ENCODE data around the gene INCA1. TPM values are rescaled to one million over a fixed set of nuclear protein-coding genes. Genes with fewer than 3 reads are reported as not detected.
"Not testable (repeated sequence)": the region's sequence is repeated elsewhere in the genome, so short reads cannot be mapped to it uniquely, and the experiment has no call there.

INCA1 gene, protein sequence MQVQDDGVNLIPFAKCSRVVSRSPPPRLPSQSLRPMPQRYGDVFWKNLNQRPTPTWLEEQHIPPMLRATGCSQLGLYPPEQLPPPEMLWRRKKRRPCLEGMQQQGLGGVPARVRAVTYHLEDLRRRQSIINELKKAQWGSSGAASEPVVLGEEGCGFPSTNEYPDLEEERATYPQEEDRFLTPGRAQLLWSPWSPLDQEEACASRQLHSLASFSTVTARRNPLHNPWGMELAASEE
- polyA plus RNA-seq (2013, experiment 1 of 2; ENCODE audit: insufficient read length) = 3.9 TPM
- 3.7 TPM for polyA plus RNA-seq (2013, experiment 2 of 2; ENCODE audit: insufficient read length)

DNA sequence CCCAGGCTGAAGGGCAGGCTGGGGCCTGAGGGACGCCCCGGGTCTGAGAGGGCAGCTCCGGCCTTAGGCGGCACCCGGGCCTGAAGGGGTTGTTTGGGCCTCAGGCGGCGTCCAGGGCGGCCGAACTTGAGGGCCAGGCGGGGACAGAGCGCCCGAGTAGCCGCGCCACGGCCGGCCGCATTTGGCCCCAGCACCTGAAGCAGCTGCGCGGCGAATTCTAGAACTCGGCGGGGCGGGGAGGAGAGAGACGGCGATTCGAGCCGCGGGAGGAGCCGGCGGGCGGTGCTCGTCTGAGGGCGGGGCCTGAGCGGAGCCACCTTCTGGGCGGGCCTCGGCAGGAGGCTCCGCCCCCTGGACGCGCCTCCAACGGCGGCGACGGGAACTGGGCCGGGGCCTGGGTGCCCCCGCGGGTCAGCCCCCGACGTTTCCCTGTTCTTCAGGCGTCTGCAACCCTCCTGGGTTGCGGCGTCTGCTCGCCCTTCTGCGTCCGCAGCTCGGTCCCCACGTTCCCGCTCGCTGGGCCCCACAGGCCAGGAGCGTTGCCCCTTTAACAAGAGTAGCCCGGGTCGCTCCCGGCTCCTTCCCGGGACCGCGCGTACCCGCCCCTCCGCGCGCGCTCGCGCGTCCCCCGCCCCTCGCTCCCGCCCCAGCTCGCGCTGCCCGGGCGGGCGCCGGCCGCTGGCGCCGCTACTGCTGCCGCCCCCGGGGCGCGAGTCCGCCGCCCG is at the start of gene INCA1, which contains the start of gene KIF1C:
Gene INCA1, minus strand, starts transcription at position 221 of the 725 bp plus-strand sequence. CDS start 3,085 bp downstream, outside the sequence.
Gene KIF1C, plus strand, starts transcription at position 649 of the 725 bp plus-strand sequence. CDS start 2,297 bp downstream, outside the sequence.
- DNase-seq = peak; percentile 85

DNA sequence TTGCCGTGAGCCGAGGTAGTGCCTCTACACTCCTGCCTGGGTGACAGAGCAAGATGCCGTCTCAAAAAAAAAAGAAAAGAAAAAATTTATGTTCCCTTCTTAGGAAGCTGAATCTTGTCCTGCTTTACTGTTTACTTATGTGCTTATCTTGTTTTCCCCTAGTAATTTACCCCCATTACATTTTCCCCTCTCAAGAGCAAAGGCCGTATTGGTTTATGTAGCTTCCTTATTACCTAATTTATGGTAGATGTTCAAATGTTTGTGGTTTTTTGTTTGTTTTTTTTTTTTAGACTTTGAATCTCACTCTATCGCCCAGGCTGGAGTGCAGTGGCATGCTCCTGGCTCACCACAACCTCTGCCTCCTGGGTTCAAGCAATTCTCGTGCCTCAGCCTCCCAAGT is 48.2 kb upstream of the INCA1 start:
- DNase-seq = no peak

DNA sequence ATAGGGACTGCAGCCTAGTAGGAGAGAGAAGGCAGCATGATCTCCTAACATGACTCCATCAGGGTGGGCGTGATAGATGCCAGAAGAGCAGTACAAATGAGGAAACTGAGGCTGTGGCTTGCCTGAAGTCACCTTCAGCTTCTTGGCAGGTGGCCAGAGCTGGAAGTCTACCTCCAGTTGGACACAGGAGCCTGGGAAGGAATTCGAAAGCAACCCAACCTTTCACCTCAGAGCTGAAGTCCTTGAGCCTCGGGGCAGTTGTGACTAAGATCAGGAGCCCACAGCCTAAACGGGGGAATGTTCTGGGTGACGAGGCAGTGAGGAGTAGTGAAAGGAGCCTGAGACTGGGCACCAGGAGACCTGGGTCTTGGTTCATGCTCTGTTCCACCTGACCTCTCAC is 47.3 kb upstream of the INCA1 start:
- no peak for DNase-seq

DNA sequence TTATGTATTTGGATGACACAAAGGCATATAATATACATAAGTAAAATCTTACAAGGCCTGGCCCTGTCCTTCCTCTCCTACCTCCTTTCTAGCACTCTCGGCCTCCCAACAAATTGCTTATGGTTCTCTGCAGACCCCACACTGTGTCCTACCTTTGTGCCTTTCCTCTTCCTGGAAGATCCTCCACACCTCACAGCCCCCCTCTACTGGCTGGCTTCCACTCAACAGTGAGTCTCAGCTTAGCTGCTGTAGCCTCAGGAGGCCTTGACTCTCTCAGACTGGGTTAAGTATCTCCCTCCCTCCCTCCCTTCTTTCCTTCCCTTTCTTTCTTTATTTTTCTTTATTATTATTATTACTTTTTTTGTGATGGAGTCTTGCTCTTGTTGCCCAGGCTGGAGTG is 46.2 kb upstream of the INCA1 start:
- DNase-seq = no peak

DNA sequence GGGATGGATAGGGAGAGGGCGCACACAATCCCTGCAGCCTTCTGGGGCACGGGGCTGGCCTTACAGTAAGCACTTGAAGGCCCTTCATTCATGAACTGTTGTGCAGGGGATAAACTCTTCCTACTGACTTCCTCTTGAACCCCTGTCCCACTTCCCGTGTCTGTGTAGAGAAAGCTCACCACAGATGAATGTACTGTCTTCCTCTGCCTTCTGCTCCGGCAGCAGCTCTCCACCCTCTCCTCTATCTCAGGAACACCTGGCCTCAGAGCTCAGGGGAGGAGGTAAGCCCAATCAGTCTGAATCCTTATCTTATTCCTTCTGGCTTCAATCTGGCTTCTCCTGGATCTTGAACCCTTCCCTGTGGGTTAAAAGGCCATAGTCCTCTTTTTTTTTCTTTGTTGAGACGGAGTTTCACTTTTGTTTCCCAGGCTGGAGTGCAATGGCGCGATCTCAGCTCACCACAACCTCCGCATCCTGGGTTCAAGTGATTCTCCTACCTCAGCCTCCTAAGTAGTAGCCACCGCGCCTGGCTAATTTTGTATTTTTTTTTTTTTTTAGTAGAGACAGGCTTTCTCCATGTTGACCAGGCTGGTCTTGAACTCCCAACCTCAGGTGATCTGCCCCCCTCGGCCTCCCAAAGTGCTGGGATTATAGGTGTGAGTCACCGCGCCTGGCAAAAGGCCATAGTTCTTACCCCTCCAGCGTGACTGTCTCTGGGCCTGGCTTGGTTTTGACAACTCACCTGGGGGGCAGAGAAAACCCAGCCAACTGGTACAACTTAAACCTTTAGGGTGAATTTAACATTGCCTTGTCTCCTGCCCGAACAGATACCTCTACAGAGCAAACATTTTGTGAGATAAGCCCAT is 45.1 kb upstream of the INCA1 start:
- DNase-seq = no peak

DNA sequence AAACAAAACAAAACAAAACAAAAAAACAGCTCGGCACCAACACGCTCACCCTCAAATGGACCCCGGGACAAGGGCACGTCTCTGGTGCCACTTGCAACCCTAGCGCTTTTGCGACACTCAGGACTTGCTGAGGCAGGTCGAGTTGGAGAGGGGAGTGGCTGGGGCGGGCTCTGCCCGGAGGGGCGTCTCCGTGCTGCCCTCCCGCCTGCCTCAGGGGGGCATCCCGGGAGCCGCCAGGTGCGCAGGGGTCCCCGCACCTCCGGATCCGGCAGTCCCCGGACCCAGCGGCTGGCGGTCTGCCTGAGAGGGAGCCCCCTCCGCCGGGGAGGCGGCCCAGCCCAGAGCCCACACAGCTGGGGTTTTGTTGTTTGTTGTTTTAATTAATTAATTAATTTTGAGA is 38.0 kb upstream of the INCA1 start, which contains the start of gene SLC52A1:
Gene SLC52A1, minus strand, starts transcription at position 112 of the 400 bp plus-strand sequence. CDS start 820 bp downstream, outside the sequence.
- no peak for DNase-seq

DNA sequence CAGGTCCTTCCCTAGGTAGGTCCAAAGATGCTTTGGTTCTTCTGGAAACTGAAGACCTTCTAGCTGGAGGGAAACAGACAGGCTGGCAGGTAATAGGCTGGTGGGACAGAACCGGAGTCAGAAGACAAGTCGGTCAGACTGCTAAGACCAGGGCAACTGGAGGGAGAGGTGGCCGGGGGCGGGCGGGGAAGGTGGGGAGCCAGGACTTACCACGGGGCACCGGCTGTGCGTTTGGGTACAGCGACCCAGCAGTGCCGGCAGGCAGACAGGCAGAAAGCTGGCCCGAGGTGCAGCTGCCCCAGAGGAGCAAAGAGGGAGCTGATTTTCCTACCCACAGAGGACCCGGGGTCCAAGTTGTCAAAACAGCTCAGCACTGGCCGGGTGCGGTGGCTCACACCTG is 37.3 kb upstream of the INCA1 start:
- no peak for DNase-seq

DNA sequence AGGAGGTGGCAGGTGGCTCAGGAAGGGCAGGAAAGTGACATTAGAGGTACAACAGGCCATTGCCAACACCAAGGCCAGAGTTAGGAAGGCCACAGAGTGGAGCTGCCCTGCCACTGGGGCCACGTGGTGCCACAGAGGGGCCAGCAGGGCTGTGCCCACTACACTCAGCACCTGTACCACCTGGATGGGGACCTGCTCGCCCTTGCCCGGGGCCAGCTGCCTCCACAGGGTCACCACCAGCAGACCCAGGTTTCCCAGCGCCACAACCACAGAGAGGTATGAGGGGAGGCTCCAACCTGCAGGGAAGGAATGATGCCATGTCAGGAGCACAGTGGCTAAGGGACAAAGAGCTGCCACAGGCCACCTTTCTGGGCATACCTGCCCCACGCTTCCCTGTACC is 36.7 kb upstream of the INCA1 start:
- no peak for DNase-seq

DNA sequence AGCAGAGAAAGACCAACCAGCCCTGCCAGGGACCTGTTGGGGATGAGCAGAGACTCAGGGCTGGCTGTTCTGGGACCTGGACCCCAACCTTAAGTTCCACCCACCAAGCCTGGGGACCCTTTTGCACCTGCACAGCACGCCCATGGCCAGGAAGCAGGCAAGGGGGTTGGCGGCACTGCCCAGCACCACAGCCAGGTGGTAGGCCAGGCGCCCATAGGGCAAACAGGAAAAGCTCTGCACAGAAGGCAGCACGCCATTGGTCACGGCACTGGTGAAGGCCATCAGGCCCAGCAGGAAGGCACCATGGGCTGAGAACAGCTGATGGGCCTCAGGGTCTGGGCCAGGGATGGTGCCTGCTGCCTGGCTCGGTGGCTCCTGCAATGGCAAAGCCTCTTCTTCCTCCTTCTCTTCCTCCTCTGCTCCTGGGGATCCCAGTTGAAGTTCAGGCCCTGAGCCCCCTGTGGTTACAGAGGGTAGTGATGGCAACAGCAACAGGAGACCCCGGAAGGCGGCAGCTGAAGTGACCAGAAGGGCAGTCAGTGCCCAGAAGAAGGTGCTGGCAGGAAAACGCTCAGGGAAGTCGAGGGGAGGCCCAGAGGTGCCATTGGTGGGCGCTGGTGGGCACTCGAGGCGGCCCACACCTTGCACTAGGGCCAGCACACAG is 36.2 kb upstream of the INCA1 start:
- DNase-seq = no peak

DNA sequence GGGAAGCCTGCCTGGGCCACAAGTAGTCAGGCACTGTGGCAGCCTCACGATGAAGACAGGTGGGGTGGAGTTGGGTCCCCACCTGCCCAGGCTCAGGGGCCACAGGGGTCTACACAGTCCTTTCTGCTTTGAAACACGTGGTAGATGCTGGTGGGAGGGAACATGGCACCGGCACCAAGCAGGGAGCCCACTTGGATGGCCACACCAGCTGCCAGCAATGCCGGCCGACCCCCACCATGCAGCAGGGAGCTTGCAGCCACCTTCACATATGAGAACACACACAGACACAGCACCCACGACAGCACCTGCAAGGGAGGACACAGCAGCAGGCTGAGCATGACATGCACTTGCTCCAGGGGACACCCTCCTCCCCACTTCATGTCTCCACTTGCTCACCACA is 35.5 kb upstream of the INCA1 start:
- DNase-seq = no peak

DNA sequence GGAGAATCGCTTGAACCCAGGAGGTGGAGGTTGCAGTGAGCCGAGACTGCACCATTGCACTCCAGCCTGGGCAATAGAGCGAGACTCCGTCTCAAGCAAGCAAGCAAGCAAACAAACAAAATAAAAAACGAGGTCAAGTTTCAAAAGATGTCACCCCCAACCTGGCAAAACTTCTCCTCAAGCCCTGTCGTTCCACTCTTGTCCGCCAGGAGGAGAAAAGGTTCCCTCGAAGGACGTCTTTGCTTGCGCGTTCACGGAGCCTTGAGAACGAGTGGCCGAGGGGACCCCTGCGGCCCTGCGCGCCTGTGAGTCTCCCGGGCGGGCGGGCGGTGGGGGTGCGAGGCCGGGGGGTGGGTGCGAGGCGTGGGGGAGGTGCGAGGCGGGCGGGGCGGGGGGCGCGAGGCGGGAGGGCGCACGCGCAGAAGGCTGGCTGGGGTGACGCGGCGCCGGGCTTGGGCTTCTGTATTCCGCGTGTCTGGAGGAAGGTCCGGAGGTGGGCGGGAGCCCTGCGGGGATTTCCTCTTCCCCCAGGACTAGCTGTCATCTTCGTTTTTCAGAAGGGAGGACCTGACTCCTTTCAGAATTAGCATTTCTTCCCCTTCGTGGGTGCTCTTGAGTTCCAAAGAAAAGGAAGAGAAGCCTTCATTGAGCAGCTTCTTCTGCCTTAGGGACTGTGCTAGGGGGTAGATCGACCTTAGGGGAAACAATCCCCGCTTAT is 34.2 kb upstream of the INCA1 start:
- DNase-seq = peak; percentile 79

DNA sequence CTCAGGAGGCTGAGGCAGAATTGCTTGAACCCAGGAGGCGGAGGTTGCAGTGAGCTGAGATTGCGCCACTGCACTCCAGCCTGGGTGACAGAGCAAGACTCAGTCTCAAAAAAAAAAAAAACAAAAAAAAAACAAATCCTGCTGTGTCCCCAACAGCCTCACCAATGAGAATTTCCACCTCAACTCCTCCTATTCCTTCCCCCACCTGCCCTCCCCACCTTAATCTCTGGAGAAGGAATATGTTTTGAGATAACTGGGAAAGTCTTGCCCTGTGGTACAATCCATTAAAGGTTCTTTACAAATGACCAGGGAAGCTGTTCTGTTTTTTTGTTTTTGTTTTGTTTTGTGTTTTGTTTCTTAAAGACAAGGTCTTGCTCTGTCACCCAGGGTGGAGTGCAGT is 32.8 kb upstream of the INCA1 start:
- DNase-seq = not testable (repeated sequence)

DNA sequence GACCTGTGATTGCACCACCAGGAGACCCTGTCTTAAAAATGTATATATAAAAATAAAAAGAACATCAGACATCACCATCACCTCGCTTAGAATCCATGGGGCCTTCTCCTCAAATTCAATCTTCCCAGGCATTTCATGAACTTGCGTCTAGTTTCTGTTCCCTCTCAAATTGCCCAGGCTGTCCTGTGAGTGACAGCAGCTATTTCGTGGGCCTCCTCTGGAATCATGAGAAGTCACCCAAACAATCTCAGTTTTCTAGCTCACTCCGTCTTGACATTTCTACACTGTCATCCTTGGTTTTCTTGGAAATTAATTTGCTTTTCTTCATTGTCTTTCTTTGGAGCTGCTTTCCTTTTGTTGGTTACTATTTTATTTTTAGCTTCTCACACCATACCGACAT is 30.6 kb upstream of the INCA1 start:
- no peak for DNase-seq

DNA sequence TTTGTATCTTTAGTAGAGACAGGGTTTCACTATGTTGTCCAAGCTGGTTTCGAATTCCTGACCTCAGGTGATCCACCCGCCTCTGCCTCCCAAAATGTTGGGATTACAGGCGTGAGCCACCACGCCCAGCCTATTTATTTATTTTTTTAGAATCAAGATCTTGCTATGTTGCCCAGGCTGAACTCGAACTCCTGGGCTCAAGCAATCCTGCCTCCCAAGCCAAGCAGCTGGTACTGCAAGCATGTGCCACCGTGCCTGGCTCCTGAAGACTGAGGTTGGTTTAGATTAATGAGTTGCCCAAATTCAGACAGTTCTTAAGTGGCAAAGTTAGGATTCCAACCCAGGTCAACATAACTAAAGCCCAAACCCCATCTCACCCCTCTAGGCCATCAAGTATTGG is 30.0 kb upstream of the INCA1 start:
- no peak for DNase-seq

DNA sequence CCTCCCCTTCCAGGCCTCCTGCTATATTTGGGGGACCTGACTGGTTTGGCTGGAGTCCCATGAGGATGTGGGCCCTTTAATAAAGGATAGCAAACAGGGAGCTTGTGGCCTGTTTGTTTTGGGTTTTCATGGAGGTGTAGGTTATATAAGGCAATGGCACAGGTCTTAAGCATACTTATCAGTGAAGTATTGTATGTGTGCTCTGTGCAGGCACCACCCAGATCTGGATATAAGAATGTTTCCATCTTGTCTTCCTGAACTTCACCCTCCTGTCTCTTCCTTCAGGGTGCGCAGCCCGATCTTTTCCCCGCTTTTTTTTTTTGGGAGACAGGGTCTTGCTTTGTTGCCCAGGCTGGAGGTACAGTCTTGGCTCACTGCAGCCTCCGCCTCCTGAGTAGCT is 27.3 kb upstream of the INCA1 start:
- no peak for DNase-seq

DNA sequence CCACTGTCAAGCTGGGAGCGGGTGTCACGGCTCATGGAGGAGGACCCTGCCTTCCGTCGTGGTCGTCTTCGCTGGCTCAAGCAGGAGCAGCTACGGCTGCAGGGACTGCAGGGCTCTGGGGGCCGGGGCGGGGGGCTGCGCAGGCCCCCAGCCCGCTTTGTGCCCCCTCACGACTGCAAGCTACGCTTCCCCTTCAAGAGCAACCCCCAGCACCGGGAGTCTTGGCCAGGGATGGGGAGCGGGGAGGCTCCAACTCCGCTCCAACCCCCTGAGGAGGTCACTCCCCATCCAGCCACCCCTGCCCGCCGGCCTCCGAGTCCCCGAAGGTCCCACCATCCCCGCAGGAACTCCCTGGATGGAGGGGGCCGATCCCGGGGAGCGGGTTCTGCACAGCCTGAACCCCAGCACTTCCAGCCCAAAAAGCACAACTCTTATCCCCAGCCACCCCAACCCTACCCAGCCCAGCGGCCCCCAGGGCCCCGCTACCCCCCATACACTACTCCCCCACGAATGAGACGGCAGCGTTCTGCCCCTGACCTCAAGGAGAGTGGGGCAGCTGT is 26.3 kb upstream of the INCA1 start:
- DNase-seq = no peak

DNA sequence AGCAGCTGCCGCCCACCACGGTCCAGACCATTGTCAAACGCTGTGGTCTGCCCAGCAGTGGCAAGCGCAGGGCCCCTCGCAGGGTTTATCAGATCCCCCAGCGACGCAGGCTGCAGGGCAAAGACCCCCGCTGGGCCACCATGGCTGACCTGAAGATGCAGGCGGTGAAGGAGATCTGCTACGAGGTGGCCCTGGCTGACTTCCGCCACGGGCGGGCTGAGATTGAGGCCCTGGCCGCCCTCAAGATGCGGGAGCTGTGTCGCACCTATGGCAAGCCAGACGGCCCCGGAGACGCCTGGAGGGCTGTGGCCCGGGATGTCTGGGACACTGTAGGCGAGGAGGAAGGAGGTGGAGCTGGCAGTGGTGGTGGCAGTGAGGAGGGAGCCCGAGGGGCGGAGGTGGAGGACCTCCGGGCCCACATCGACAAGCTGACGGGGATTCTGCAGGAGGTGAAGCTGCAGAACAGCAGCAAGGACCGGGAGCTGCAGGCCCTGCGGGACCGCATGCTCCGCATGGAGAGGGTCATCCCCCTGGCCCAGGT is 24.9 kb upstream of the INCA1 start:
- DNase-seq = no peak

DNA sequence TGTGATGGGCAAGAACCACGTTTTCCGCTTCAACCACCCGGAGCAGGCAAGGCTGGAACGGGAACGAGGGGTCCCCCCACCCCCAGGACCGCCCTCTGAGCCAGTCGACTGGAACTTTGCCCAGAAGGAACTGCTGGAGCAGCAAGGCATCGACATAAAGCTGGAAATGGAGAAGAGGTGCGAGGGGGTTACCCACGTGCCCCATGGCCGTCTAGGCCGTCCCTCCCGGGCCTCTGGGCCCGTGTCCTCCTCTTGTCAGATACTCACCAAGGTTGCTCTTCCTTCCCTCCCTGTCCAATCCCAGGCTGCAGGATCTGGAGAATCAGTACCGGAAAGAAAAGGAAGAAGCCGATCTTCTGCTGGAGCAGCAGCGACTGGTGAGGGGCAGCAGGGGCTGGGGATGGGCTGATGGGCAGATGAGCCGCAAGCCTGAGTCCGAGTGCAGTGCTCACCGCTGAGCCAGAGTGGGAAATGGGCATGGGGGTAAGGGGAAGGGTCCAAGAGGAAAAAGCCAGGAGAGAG is 23.2 kb upstream of the INCA1 start:
- no peak for DNase-seq

DNA sequence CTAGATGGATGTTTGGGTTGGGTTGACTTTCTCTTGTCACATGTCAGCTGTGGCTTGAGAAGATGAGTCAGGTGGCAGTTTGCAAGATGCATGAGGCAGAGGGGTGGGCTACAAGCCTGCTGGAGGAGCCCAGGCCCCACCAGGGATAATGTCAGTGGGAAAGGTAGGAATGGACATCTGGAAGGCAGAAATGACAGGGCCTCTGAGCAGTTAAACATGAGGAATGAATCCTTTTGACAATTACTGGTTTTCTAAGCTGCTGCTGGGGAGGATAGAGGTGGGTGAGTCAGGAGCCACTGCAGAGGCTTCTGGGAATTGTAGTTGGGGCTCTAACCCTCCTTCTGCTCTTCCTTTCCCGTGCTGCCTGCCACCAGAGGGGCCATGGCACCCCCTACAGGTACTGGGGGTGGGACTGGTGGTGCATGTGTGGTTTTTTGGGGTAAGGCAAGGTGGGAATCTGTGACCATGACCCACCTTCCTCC is 22.2 kb upstream of the INCA1 start:
- no peak for DNase-seq

DNA sequence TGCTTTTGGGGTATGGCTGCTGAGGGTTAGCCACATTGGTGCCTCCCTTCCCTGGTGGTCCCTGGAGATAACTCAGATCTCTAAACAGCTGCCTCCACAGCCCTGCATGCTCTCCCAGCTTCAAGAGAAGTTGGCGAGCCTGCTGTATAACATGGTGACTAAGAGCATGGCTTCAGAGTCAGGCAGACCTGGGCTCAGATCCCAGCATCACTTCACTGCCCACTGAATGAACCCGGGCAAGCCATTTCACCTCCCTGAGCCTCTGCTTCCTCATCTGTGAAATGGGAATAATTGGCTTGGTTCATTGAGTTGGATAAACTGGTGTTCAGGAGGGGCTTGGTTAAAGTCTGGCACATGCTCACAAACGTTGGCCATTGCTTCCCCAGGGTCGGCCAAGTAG is 17.0 kb upstream of the INCA1 start:
- DNase-seq = no peak

DNA sequence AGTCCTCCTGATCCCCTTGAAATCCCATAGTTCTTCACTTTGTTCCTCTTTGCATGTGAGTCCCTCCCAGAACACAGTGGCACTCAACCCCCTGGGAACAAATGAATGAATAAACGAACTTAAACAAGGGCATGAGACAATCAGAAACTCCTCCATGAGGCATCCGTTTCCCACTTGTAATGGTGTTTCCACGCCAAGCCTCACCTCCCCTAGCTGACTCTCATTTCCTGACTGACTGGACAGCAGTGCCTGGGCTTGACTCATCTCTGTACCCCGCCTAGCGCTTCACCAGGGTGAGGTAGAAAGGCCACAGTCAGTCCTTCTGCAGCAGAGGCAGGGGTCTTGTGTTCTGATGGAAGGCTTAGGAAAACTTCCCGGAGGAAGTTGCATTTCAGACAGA is 14.6 kb upstream of the INCA1 start:
- peak; percentile 14 for DNase-seq
